Cardiac septum (tissue), 1 donor: ENCODE data around the gene RASSF8. TPM values are rescaled to one million over a fixed set of nuclear protein-coding genes. Genes with fewer than 3 reads are reported as not detected.

Experiments used
- DNase-seq: peaks from one replicate; pipeline ENCODE4 v3.0.0-alpha.2; 2020; ENCODE audit warnings: low spot score
- intact Hi-C: fragments of 100-400 bp; cut with DNase I; formaldehyde crosslinking; loops from one replicate; pipeline ENCODE4 v1.14.0; 2022
- total RNA-seq: library from RNA; stranded (reverse); fragmentation: NEBNext Ultra II Directional; extraction: Animal tissue kit (Norgen Biotek cat#: 25700); gene quantifications from one replicate; pipeline ENCODE4 v1.2.1, GENCODE V29; 2021
- donor health status: DM: no; HTN: no; CAD: no.

RASSF8 gene
- total RNA-seq, 1 donor from 2014 or later = 37.8 TPM

DNA sequence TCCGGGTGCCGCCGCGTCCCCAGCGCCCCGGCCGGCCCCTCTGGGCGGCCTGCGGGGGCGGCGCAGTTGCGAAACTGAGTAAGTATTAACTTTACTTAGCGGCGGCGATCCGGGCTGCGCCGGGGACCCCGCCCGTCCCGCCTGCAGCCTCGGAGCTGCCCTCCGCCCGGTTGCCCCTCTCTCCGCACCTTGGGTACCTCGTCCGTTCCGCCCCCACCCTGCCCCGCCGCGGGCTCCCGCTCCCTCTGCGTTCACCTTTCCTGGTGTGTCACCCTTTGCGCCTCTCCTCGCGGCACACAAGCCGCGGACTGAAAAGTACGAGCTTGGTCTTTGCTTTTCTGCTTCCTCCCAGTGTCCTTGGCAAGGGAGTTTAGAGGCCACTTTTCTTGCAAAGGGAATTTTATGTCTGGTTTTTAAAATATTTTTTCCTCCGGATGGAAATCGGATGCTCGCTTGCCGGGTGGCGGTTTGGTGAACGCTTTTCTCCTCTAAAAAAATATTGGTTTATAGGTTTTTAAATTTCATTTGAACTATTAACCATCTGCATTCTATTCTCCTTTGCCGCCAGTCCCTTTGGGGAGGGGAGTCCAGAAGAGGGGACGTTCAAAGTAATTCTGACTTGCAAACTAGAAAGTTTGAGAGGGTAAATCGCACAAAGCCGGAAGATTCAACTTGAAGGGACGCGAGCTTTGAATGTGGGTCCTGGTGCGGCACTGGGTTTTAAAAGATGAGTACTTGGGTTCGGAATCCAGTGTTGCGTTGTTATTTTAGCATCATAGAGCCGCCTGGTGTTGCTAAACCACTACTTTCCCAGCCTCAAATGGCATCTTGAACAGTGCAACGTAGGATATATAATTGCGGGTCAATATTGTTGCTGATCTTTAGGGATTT, 834 bp downstream of the RASSF8 start:
- DNase-seq = peak; percentile 78
- intact Hi-C loops = no loop called here

DNA sequence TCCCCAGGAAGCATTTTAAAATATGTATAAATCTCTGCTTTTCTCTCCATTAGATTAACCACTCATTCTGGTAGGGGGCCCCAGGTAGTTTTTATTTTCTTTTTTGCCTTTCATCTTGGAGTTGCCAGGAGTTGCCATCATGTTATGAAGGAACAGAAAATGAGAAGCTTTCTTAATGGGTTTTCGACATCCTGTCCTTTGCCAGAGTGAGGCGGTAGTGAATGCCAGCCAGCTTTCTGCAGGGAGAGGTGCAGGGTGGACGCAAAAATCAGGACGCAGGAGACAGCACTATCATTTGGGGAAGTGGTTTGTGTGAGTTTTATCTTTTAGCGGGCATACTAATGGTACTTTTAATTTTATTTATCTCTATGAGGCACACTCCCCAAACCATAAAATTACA, 1.7 kb downstream of the RASSF8 start:
- intact Hi-C loops = loop anchor here (2.0 kb wide), 1 partner anchor 57 kb away; no protein-coding TSS in a partner anchor
- no peak for DNase-seq

GRCh38 chr12:25960961-25961360, 2.5 kb downstream of the RASSF8 start:
- intact Hi-C loops = loop anchor here (2.0 kb wide), 1 partner anchor 56 kb away; no protein-coding TSS in a partner anchor
- DNase-seq = no peak

DNA sequence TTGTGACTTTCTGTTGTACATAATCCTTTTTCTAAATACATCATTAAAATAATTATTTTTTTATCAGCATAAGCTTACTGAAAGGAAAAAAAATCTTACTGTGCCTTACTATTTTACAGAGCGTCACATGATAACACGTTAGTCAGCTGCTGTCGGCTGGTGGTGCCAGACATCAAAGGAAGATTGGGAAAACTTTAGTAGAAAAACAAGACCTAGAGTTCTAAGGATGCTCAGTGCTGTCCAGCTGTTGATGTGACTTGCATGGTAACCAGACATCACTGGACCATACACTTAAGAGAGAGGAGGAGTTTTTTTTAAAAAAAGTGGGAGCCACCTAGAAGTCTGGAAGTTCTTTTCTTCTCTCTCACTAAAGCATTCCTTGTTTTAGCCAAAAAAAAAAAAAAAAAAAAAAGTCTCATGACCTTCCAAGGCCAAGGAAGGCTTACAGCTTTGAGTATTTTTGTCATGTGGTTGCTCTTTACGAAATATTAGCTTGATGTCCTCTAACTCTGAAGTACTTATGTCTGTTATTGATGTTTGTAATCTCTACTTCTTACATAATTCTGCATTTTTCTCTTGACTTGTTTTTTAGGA, 4.5 kb downstream of the RASSF8 start:
- DNase-seq = no peak
- intact Hi-C loops = no loop called here

GRCh38 chr12:25965682-25966081, 7.2 kb downstream of the RASSF8 start:
- intact Hi-C loops = no loop called here
- no peak for DNase-seq

DNA sequence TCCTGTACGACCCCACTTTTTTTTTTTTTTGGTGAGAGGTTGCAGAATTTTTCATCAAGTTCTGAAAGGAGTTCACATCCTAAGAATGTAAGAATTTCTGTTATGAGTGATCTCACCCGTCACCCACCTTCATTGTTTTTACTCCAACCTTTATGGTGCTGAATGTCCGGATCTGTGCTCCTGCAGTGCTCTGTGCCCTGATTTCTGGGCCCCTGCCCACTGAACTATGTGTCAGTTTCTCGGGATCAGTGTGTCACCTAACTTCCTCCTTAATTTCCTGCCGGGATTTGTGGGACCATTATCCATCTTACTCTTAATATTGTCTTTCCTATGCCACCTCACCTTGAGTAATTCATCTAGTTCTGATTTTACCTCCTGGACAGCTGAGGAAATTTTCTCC, 11.6 kb downstream of the RASSF8 start:
- no peak for DNase-seq
- intact Hi-C loops = no loop called here

DNA sequence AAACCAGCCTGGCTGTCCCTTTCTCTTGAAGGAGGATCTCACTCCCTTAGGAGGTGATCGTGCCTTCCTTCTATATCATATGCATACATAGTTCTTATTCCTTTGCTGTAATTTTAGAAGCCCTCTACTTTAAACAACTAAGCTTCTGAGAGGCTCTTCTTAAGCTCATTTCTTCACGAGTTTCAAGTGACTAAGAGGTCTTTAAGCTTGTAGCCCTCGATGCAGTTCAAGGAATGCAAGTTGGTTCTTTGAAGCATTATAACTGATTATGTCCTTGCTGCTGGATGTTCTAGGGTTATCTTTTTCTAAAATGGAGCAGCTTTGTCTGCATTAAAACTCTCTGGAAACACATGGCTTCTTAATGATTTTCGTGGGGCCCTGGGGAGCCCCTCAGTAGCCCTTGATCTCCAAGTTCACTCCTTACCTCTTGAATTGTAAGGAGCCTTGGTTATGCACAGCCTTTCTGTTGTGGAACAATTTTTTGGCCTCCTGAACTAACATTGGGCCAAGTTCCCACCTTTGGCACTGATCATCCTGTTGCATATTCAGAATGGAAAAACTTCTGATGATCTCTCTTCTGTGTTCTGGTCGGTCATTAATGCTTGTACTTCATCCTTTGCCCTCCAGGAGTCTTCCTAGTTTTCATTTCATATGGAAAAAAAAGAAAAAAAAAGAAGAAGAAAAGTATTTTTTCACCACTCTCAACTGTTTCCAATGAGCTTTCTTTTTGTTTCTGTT, 12.6 kb downstream of the RASSF8 start:
- DNase-seq = no peak
- intact Hi-C loops = no loop called here

- intact Hi-C loops = no loop called here
- no peak for DNase-seq
Observed at GRCh38 chr12:25971654-25972041, 13.2 kb downstream of the RASSF8 start.

DNA sequence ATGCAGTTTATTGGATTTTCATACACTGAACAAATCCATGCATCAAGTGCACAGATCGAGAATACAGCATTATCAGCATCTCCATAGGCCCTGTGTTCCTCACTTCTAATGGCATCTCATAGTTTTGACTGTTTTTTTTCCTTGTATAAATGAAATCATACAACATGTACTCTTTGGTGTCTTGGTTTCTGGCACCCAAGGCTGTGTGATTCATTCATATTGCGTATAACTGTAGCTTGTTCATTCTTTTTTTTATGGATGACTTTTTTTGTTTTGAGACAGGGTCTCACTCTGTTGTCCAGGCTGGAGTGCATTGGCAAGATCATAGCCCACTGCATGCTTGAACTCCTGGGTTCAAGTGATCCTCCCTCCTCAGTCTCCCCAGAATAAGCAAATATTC, 14.3 kb downstream of the RASSF8 start:
- DNase-seq = no peak
- intact Hi-C loops = no loop called here

GRCh38 chr12:25975179-25975578, 16.7 kb downstream of the RASSF8 start:
- intact Hi-C loops = no loop called here
- DNase-seq = no peak

GRCh38 chr12:25975682-25976081, 17.2 kb downstream of the RASSF8 start:
- DNase-seq = no peak
- intact Hi-C loops = no loop called here

GRCh38 chr12:25976289-25976688, 17.8 kb downstream of the RASSF8 start:
- DNase-seq = no peak
- intact Hi-C loops = no loop called here

- intact Hi-C loops = no loop called here
- no peak for DNase-seq
Observed at GRCh38 chr12:25977047-25977446, 18.6 kb downstream of the RASSF8 start.

- intact Hi-C loops = no loop called here
- no peak for DNase-seq
Observed at GRCh38 chr12:25979059-25979458, 20.6 kb downstream of the RASSF8 start.

- no peak for DNase-seq
- intact Hi-C loops = no loop called here
Observed at GRCh38 chr12:25979563-25979962, 21.1 kb downstream of the RASSF8 start.

DNA sequence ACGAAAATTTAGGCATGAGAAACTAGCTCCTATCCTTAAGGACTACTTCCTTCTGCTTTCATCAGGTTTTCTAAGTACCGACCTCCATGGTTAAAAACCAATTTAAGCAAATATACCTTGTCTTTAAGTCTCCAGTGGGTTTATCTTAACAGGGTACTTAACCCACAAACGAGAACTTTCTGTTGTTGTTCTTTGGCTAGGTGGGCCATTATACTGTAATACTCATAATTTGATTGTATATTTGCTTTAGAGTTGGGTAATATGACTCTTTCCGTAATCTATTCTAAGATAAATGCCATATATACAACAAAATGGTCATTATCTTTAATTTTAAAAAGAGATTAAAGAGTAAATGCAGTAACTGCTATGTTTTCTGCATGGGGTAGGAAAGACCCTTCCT, 21.6 kb downstream of the RASSF8 start:
- no peak for DNase-seq
- intact Hi-C loops = no loop called here

- intact Hi-C loops = no loop called here
- no peak for DNase-seq
Observed at GRCh38 chr12:25981597-25981996, 23.1 kb downstream of the RASSF8 start.

DNA sequence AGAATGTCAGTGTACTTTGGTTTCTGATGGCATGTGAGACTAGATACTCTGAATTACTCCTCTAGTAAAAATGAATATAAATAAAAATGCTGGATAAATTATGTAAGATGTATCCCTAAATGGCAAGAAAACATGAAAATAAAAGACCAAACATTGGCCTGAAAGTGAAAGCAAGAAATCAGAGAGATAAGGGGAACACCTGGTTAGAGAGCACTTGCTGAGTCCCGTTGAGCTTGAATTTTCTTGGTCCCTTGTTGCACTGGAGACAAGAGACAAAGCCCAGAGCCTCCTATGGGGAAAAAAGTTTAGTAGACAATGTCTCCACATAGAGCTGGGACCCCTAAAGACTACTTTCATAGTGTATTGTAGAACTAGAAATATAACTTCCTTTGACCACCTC, 23.9 kb downstream of the RASSF8 start:
- intact Hi-C loops = no loop called here
- no peak for DNase-seq

GRCh38 chr12:25983625-25984024, 25.1 kb downstream of the RASSF8 start:
- no peak for DNase-seq
- intact Hi-C loops = no loop called here

GRCh38 chr12:25984759-25985158, 26.3 kb downstream of the RASSF8 start:
- intact Hi-C loops = no loop called here
- DNase-seq = no peak
